Effector memory CD4-positive, alpha-beta T cell (primary cell): ENCODE results near the gene GALNS.

Source experiments
- DNase-seq, 3 donors: peaks; one replicate each; pipeline ENCODE4 v3.0.0-alpha.2; 2020
- H3K27ac ChIP-seq: 2 replicates; pipeline ENCODE4 v1.7.0; 2013; ENCODE audit warnings: mild to moderate bottlenecking, low read length, moderate library complexity; ENCODE audit not compliant: insufficient read depth, poor library complexity, severe bottlenecking
- H3K27me3 ChIP-seq: replicated peaks from 2 replicates; pipeline ENCODE4 v1.7.0; 2013; ENCODE audit warnings: mild to moderate bottlenecking, low read length; ENCODE audit not compliant: insufficient read depth, control insufficient read depth, poor library complexity, severe bottlenecking
- H3K36me3 ChIP-seq: 2 replicates; pipeline ENCODE4 v1.7.0; 2013; ENCODE audit warnings: mild to moderate bottlenecking, low read length, moderate library complexity; ENCODE audit not compliant: control insufficient read depth, insufficient read depth
- H3K4me1 ChIP-seq: 2 replicates; pipeline ENCODE4 v1.7.0; 2013; ENCODE audit warnings: low read length, mild to moderate bottlenecking; ENCODE audit not compliant: control insufficient read depth, insufficient read depth, poor library complexity, severe bottlenecking
- H3K4me3 ChIP-seq: 2 replicates; pipeline ENCODE4 v1.7.0; 2013; ENCODE audit warnings: low read length, low read depth, mild to moderate bottlenecking; ENCODE audit not compliant: insufficient read depth, poor library complexity, severe bottlenecking
- H3K9me3 ChIP-seq: 2 replicates; pipeline ENCODE4 v1.7.0; 2013; ENCODE audit warnings: mild to moderate bottlenecking, low read length, moderate library complexity; ENCODE audit not compliant: control insufficient read depth

The GALNS gene

GRCh38 chr16:88843256-88843655 is 13.5 kb downstream of the GALNS start:
- no peaks in the 10 kb centered on the region for H3K27me3 ChIP-seq
- H3K36me3 ChIP-seq: peaks cover 22% of the 10 kb centered on the region
- H3K4me3 ChIP-seq: no peak overlapping the region
- H3K27ac ChIP-seq: no peak overlapping the region
- H3K9me3 ChIP-seq: no peaks in the 10 kb centered on the region
- H3K4me1 ChIP-seq: no peaks in the 10 kb centered on the region
- no peak for DNase-seq

- Histone ChIP-seq H3K4me3 (no peak overlapping the region), H3K27me3 (no peaks in the 10 kb centered on the region), H3K27ac (no peak overlapping the region), H3K9me3 (no peaks in the 10 kb centered on the region), H3K36me3 (peaks cover 22% of the 10 kb centered on the region), H3K4me1 (no peaks in the 10 kb centered on the region)
- no peak for DNase-seq
These were observed 13.9 kb downstream of the GALNS start for GRCh38 chr16:88842806-88843205.

- no peaks in the 10 kb centered on the region for H3K4me1 ChIP-seq
These were observed 14.4 kb downstream of the GALNS start for GRCh38 chr16:88842308-88842756.

GRCh38 chr16:88841521-88842307 is 15.0 kb downstream of the GALNS start:
- H3K4me1 ChIP-seq: no peaks in the 10 kb centered on the region
- no peak for DNase-seq
- H3K27ac ChIP-seq: no peak overlapping the region
- no peak overlapping the region for H3K4me3 ChIP-seq
- H3K36me3 ChIP-seq: peaks cover 22% of the 10 kb centered on the region
- H3K27me3 ChIP-seq: no peaks in the 10 kb centered on the region
- no peaks in the 10 kb centered on the region for H3K9me3 ChIP-seq

More at GRCh38 chr16:88842308-88842756, 14.4 kb downstream of the GALNS start:
- Histone ChIP-seq H3K4me3 (no peak overlapping the region), H3K36me3 (peaks cover 22% of the 10 kb centered on the region), H3K27ac (no peak overlapping the region), H3K9me3 (no peaks in the 10 kb centered on the region), H3K27me3 (no peaks in the 10 kb centered on the region)
- no peak for DNase-seq

GRCh38 chr16:88840600-88841215 is 16.0 kb downstream of the GALNS start:
- Histone ChIP-seq H3K36me3 (peaks cover 22% of the 10 kb centered on the region), H3K27me3 (no peaks in the 10 kb centered on the region), H3K4me1 (no peaks in the 10 kb centered on the region), H3K4me3 (no peak overlapping the region), H3K9me3 (no peaks in the 10 kb centered on the region), H3K27ac (no peak overlapping the region)
- DNase-seq: no peak

- no peak for DNase-seq
- H3K36me3 ChIP-seq: peaks cover 22% of the 10 kb centered on the region
- no peaks in the 10 kb centered on the region for H3K9me3 ChIP-seq
- H3K27me3 ChIP-seq: no peaks in the 10 kb centered on the region
- no peaks in the 10 kb centered on the region for H3K4me1 ChIP-seq
- H3K27ac ChIP-seq: no peak overlapping the region
- H3K4me3 ChIP-seq: no peak overlapping the region
These were observed 16.8 kb downstream of the GALNS start for GRCh38 chr16:88839745-88840599.

GRCh38 chr16:88839026-88839529 is 17.7 kb downstream of the GALNS start:
- Histone ChIP-seq H3K4me1 (no peaks in the 10 kb centered on the region), H3K27me3 (no peaks in the 10 kb centered on the region), H3K27ac (no peak overlapping the region), H3K9me3 (no peaks in the 10 kb centered on the region), H3K4me3 (no peak overlapping the region), H3K36me3 (peaks cover 22% of the 10 kb centered on the region)
- no peak for DNase-seq

GRCh38 chr16:88838566-88838965 is 18.2 kb downstream of the GALNS start:
- Histone ChIP-seq H3K36me3 (peaks cover 22% of the 10 kb centered on the region), H3K27ac (no peak overlapping the region)

GRCh38 chr16:88837806-88838205 is 18.9 kb downstream of the GALNS start:
- no peaks in the 10 kb centered on the region for H3K4me1 ChIP-seq
- no peak overlapping the region for H3K27ac ChIP-seq
- no peak overlapping the region for H3K4me3 ChIP-seq
- H3K36me3 ChIP-seq: peaks cover 22% of the 10 kb centered on the region
- H3K27me3 ChIP-seq: no peaks in the 10 kb centered on the region
- no peaks in the 10 kb centered on the region for H3K9me3 ChIP-seq
- no peak for DNase-seq

More at GRCh38 chr16:88838566-88838965, 18.2 kb downstream of the GALNS start:
- no peak for DNase-seq
- no peaks in the 10 kb centered on the region for H3K9me3 ChIP-seq
- no peaks in the 10 kb centered on the region for H3K4me1 ChIP-seq
- H3K4me3 ChIP-seq: no peak overlapping the region
- H3K27me3 ChIP-seq: no peaks in the 10 kb centered on the region
